ENCODE results near the gene CDC27.
"Not testable (repeated sequence)": the region's sequence is repeated elsewhere in the genome, so short reads cannot be mapped to it uniquely, and the experiment has no call there.

DNA sequence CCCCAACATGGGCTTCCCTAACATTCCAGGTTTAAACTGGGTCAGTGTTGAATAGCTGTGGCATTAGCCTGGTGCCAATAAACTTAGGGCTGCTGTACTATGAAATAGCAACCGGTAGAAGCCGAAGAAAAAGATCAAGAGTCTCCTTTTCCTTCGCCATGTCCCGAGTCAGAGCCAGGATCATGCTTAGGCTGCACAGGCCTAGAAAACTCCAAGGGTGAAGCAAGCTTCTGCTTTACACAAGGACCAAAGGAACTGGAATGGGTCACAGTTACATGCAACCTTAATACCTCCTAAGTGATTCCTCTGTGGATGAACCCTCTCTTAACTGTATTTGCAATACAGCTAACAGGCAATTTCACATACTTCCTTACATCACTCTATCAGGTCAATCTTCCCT lies 115.5 kb downstream of the CDC27 start:
- not testable (repeated sequence) for TF ChIP-seq CTCF (IDR thresholded peaks at IDR 0.05; ENCODE audit: extremely low read depth in 1 of 2, insufficient read depth in 1 of 2, low read depth in 1 of 2, low read length in 2 of 2); POLR2A (IDR thresholded peaks at IDR 0.05; ENCODE audit: low read depth, low read length); POLR2AphosphoS5 (IDR thresholded peaks at IDR 0.05; ENCODE audit: insufficient read depth, low read depth, low read length); EZH2 (IDR thresholded peaks at IDR 0.05; ENCODE audit: borderline replicate concordance, low read depth, low read length, severe bottlenecking)
